Endometrial microvascular endothelial cells (primary cell): ENCODE data around the gene FIGNL1. TPM values are rescaled to one million over a fixed set of nuclear protein-coding genes. Genes with fewer than 3 reads are reported as not detected.

Experiments used
- in situ Hi-C: cut with HindIII; loops from 2 replicates; pipeline ENCODE4 v1.10.0; 2017; ENCODE audit warnings: low sequenced_read_pairs, low pct_unique_long_range_greater_than_20kb; ENCODE audit errors: inconsistent ontology term
- total RNA-seq: library from RNA; depleted of rRNA; stranded (reverse); fragments of >200 nt; gene quantifications from one replicate; pipeline ENCODE4 v1.2.3, GENCODE V29; 2015; ENCODE audit errors: inconsistent ontology term

The FIGNL1 gene
- 37.4 TPM for total RNA-seq

- in situ Hi-C loops, result loop anchor here (25.0 kb wide), 1 partner anchor 687 kb away; no protein-coding TSS in a partner anchor
Observed at GRCh38 chr7:50449881-50450589, at the start of gene FIGNL1. Gene FIGNL1 (minus strand): TSS chr7:50450350. CDS start chr7:50447287, 3,063 bp downstream.

- in situ Hi-C loops, result no loop called here
Observed at GRCh38 chr7:50499092-50499491, 48.9 kb upstream of the FIGNL1 start.

- in situ Hi-C loops, result no loop called here
Observed at GRCh38 chr7:50497968-50498367, 47.8 kb upstream of the FIGNL1 start.

GRCh38 chr7:50497068-50497642 lies 47.0 kb upstream of the FIGNL1 start:
- in situ Hi-C loops, result no loop called here

GRCh38 chr7:50496569-50496968 lies 46.4 kb upstream of the FIGNL1 start:
- in situ Hi-C loops, result no loop called here

- in situ Hi-C loops, result no loop called here
Observed at GRCh38 chr7:50495746-50496145, 45.6 kb upstream of the FIGNL1 start.

GRCh38 chr7:50492770-50493519 lies 42.8 kb upstream of the FIGNL1 start:
- in situ Hi-C loops, result no loop called here

- in situ Hi-C loops, result no loop called here
Observed at GRCh38 chr7:50491943-50492342, 41.8 kb upstream of the FIGNL1 start.

GRCh38 chr7:50491209-50491608 lies 41.1 kb upstream of the FIGNL1 start:
- in situ Hi-C loops, result no loop called here

- in situ Hi-C loops, result no loop called here
Observed at GRCh38 chr7:50488379-50488778, 38.2 kb upstream of the FIGNL1 start.

GRCh38 chr7:50486512-50486911 lies 36.4 kb upstream of the FIGNL1 start:
- in situ Hi-C loops, result no loop called here

GRCh38 chr7:50481867-50482266 lies 31.7 kb upstream of the FIGNL1 start:
- in situ Hi-C loops, result no loop called here

GRCh38 chr7:50480797-50481196 lies 30.6 kb upstream of the FIGNL1 start:
- in situ Hi-C loops, result no loop called here

- in situ Hi-C loops, result no loop called here
Observed at GRCh38 chr7:50479743-50480517, 29.8 kb upstream of the FIGNL1 start.

- in situ Hi-C loops, result no loop called here
Observed at GRCh38 chr7:50477640-50478039, 27.5 kb upstream of the FIGNL1 start.

GRCh38 chr7:50476953-50477625 lies 26.9 kb upstream of the FIGNL1 start:
- in situ Hi-C loops, result no loop called here

- in situ Hi-C loops, result no loop called here
Observed at GRCh38 chr7:50475340-50475739, 25.2 kb upstream of the FIGNL1 start.

GRCh38 chr7:50474382-50475160 lies 24.4 kb upstream of the FIGNL1 start:
- in situ Hi-C loops, result no loop called here
